ENCODE data around the gene ZFYVE28.

- TF ChIP-seq CTCF (IDR thresholded peaks at IDR 0.05; ENCODE audit: low read depth, low read length, poor library complexity, severe bottlenecking): no peak
- TF ChIP-seq EZH2phosphoT487 (IDR thresholded peaks at IDR 0.05; ENCODE audit: borderline replicate concordance, low read length): no peak
Observed at GRCh38 chr4:2290974-2291704, 127.3 kb downstream of the ZFYVE28 start.
